K562 (cell line): ENCODE measurements around the gene ARHGEF26.

Experiments used
- CHD1 ChIP-seq: fragments of 200-600 bp; sonication (generic); IDR thresholded peaks from one replicate; pipeline ENCODE4 v1.6.1; 2012; ENCODE audit warnings: mild to moderate bottlenecking, moderate library complexity, low read length, inconsistent platforms
- POLR2AphosphoS2 ChIP-seq: IDR thresholded peaks from 2 replicates; pipeline ENCODE4 v1.6.1; 2012; ENCODE audit warnings: low read length, improper control_type of control experiment

DNA sequence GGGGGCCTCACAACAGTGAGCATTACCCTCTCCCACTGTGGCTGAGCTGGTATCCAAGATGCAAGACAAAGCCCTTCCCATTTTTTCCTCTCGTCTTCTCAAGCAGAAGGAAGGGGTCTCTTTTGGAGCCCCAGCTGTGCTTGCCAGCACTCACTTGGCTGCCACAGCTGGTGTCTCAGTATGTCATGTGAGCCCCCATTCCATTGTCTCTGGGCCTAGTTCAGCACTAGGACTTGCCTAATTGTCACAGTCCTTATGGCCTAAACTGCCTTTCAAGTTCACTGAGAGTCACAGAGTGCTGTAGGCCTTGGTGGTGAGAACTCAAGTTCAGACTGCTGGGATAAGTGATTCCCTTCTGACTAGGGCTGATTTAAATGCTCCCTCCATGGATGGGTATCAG is 89.8 kb downstream of the ARHGEF26 start:
- TF ChIP-seq CHD1 (no peak), POLR2AphosphoS2 (no peak)
